Measurements from ENCODE around the gene GHR.

The GHR gene

GRCh38 chr5:42593591-42593990 lies 170.4 kb downstream of the GHR start:
- no peaks in the 10 kb centered on the region for H3K27me3 ChIP-seq
- no peak for TF ChIP-seq CTCF (IDR thresholded peaks at IDR 0.05)
- peaks cover 8 to 27% of the 10 kb centered on the region in 2 experiments for H3K4me1 ChIP-seq (ENCODE audit: control insufficient read depth in 1 of 2, insufficient read depth in 1 of 2, low read depth in 1 of 2, low read length in 1 of 2)
- no peaks in the 10 kb centered on the region for H3K36me3 ChIP-seq
- H3K9me3 ChIP-seq = no peaks in the 10 kb centered on the region
- H3K4me3 ChIP-seq (ENCODE audit: low read depth in 1 of 2, low read length in 1 of 2) = no peak overlapping the region
- peak overlapping the region; percentile 72 for H3K27ac ChIP-seq

GRCh38 chr5:42595597-42595996 lies 172.4 kb downstream of the GHR start:
- no peaks in the 10 kb centered on the region for H3K36me3 ChIP-seq
- no peaks in the 10 kb centered on the region for H3K27me3 ChIP-seq
- H3K27ac ChIP-seq = no peak overlapping the region
- H3K4me3 ChIP-seq (ENCODE audit: low read depth in 1 of 2, low read length in 1 of 2) = no peak overlapping the region
- no peaks in the 10 kb centered on the region for H3K9me3 ChIP-seq
- TF ChIP-seq CTCF (IDR thresholded peaks at IDR 0.05) = no peak
- peaks cover 8 to 25% of the 10 kb centered on the region in 2 experiments for H3K4me1 ChIP-seq (ENCODE audit: control insufficient read depth in 1 of 2, insufficient read depth in 1 of 2, low read depth in 1 of 2, low read length in 1 of 2)

GRCh38 chr5:42596817-42597216 lies 173.6 kb downstream of the GHR start:
- Histone ChIP-seq H3K4me1 (ENCODE audit: control insufficient read depth in 1 of 2, insufficient read depth in 1 of 2, low read depth in 1 of 2, low read length in 1 of 2) (peaks cover 8 to 14% of the 10 kb centered on the region in 2 experiments), H3K27ac (no peak overlapping the region), H3K4me3 (ENCODE audit: low read depth in 1 of 2, low read length in 1 of 2) (no peak overlapping the region), H3K9me3 (no peaks in the 10 kb centered on the region), H3K27me3 (no peaks in the 10 kb centered on the region), H3K36me3 (no peaks in the 10 kb centered on the region)
- no peak for TF ChIP-seq CTCF (IDR thresholded peaks at IDR 0.05)

GRCh38 chr5:42597318-42597937 lies 174.2 kb downstream of the GHR start:
- H3K27me3 ChIP-seq = no peaks in the 10 kb centered on the region
- no peaks in the 10 kb centered on the region for H3K36me3 ChIP-seq
- no peak overlapping the region for H3K4me3 ChIP-seq (ENCODE audit: low read depth in 1 of 2, low read length in 1 of 2)
- H3K4me1 ChIP-seq (ENCODE audit: control insufficient read depth in 1 of 2, insufficient read depth in 1 of 2, low read depth in 1 of 2, low read length in 1 of 2) = peaks cover 8 to 14% of the 10 kb centered on the region in 2 experiments
- no peak for TF ChIP-seq CTCF (IDR thresholded peaks at IDR 0.05)
- H3K27ac ChIP-seq = no peak overlapping the region
- H3K9me3 ChIP-seq = no peaks in the 10 kb centered on the region

- no peak overlapping the region for H3K4me3 ChIP-seq (ENCODE audit: low read depth in 1 of 2, low read length in 1 of 2)
- no peaks in the 10 kb centered on the region for H3K27me3 ChIP-seq
- H3K9me3 ChIP-seq = no peaks in the 10 kb centered on the region
- no peak overlapping the region for H3K27ac ChIP-seq
- H3K4me1 ChIP-seq (ENCODE audit: control insufficient read depth in 1 of 2, insufficient read depth in 1 of 2, low read depth in 1 of 2, low read length in 1 of 2) = peaks cover 7 to 11% of the 10 kb centered on the region in 2 experiments
- TF ChIP-seq CTCF (IDR thresholded peaks at IDR 0.05) = no peak
- no peaks in the 10 kb centered on the region for H3K36me3 ChIP-seq
Observed at GRCh38 chr5:42598311-42598710, 175.1 kb downstream of the GHR start.
